Mesenchymal stem cell (in vitro differentiated cells and primary cell): ENCODE results near the gene KANSL3.

Source experiments
- DNase-seq: peaks from one replicate; pipeline ENCODE4 v3.0.0-alpha.2; 2013
- H2AFZ ChIP-seq: one replicate; pipeline ENCODE4 v1.6.1; 2013; ENCODE audit warnings: low read depth, mild to moderate bottlenecking, control low read depth, inconsistent platforms, low read length, moderate library complexity
- H2AK5ac ChIP-seq: 2 replicates; pipeline ENCODE4 v1.6.1; 2013; ENCODE audit warnings: low read length, moderate library complexity, mild to moderate bottlenecking, inconsistent platforms; ENCODE audit not compliant: severe bottlenecking
- H2BK120ac ChIP-seq: one replicate; pipeline ENCODE4 v1.6.1; 2013; ENCODE audit warnings: low read depth, mild to moderate bottlenecking, inconsistent platforms, low read length, moderate library complexity
- H2BK12ac ChIP-seq, 2 experiments: one replicate each; pipeline ENCODE4 v1.6.1; 2013; ENCODE audit warnings: inconsistent platforms in 2 of 2, low read length in 2 of 2, mild to moderate bottlenecking in 2 of 2, moderate library complexity in 2 of 2, control low read depth in 1 of 2
- H2BK15ac ChIP-seq: one replicate; pipeline ENCODE4 v1.6.1; 2013; ENCODE audit warnings: mild to moderate bottlenecking, low read depth, inconsistent platforms; ENCODE audit not compliant: poor library complexity, severe bottlenecking
- H2BK5ac ChIP-seq: 2 replicates; pipeline ENCODE4 v1.6.1; 2013; ENCODE audit warnings: low read depth, mild to moderate bottlenecking, low read length, control low read depth, inconsistent platforms; ENCODE audit not compliant: poor library complexity, severe bottlenecking
- H3K14ac ChIP-seq, 2 experiments: one replicate each; pipeline ENCODE4 v1.6.1; 2013; ENCODE audit warnings: inconsistent platforms in 2 of 2, low read length in 2 of 2, control low read depth in 1 of 2, mild to moderate bottlenecking in 1 of 2, moderate library complexity in 1 of 2
- H3K18ac ChIP-seq, 2 experiments: one replicate each; pipeline ENCODE4 v1.6.1; 2013; ENCODE audit warnings: inconsistent platforms in 2 of 2, low read length in 2 of 2, control low read depth in 1 of 2, low read depth in 1 of 2, mild to moderate bottlenecking in 1 of 2
- H3K23ac ChIP-seq, 2 experiments: one replicate each; pipeline ENCODE4 v1.6.1; 2013; ENCODE audit warnings: inconsistent platforms in 2 of 2, low read length in 2 of 2, mild to moderate bottlenecking in 2 of 2, moderate library complexity in 2 of 2, control low read depth in 1 of 2
- H3K27ac ChIP-seq: 2 replicates; pipeline ENCODE4 v1.5.1; 2013; ENCODE audit warnings: mild to moderate bottlenecking, moderate library complexity, low read length, control low read depth, inconsistent platforms; ENCODE audit not compliant: poor library complexity, severe bottlenecking
- H3K27me3 ChIP-seq, 2 experiments: 2 replicates each; pipeline versions ENCODE4 v1.6.1 to v1.7.0; 2013; ENCODE audit warnings: low read length in 2 of 2, mild to moderate bottlenecking in 2 of 2, moderate library complexity in 2 of 2, control low read depth in 1 of 2, inconsistent platforms in 1 of 2; ENCODE audit not compliant: control insufficient read depth in 1 of 2, insufficient read depth in 1 of 2
- H3K36me3 ChIP-seq, 2 experiments: 2 replicates each; pipeline versions ENCODE4 v1.6.1 to v1.7.0; 2013; ENCODE audit warnings: low read length in 2 of 2, control low read depth in 1 of 2, inconsistent platforms in 1 of 2, low read depth in 1 of 2, mild to moderate bottlenecking in 1 of 2; ENCODE audit not compliant: insufficient read depth in 2 of 2, control insufficient read depth in 1 of 2
- H3K4ac ChIP-seq, 2 experiments: one replicate each; pipeline ENCODE4 v1.6.1; 2013; ENCODE audit warnings: inconsistent platforms in 2 of 2, low read length in 2 of 2, mild to moderate bottlenecking in 2 of 2, moderate library complexity in 2 of 2, control low read depth in 1 of 2, low read depth in 1 of 2
- H3K4me1 ChIP-seq: 2 replicates; pipeline ENCODE4 v1.6.1; 2013; ENCODE audit warnings: low read depth, low read length, control low read depth; ENCODE audit not compliant: control insufficient read depth, insufficient read depth
- H3K4me2 ChIP-seq: 2 replicates; pipeline ENCODE4 v1.6.1; 2013; ENCODE audit warnings: low read length, mild to moderate bottlenecking, inconsistent platforms; ENCODE audit not compliant: poor library complexity, severe bottlenecking
- H3K4me3 ChIP-seq, 2 experiments: 2 replicates each; pipeline versions ENCODE4 v1.5.1 to v1.7.0; 2013; ENCODE audit warnings: low read length in 2 of 2, mild to moderate bottlenecking in 2 of 2, control low read depth in 1 of 2, low read depth in 1 of 2; ENCODE audit not compliant: insufficient read depth in 1 of 2
- H3K79me1 ChIP-seq: replicated peaks from 2 replicates; pipeline ENCODE4 v1.6.1; 2013; ENCODE audit warnings: mild to moderate bottlenecking, control low read depth, low read length, inconsistent platforms; ENCODE audit not compliant: poor library complexity, severe bottlenecking
- H3K9ac ChIP-seq: 2 replicates; pipeline ENCODE4 v1.7.0; 2013; ENCODE audit warnings: mild to moderate bottlenecking, low read length, moderate library complexity
- H3K9me3 ChIP-seq: 2 replicates; pipeline ENCODE4 v1.7.0; 2013; ENCODE audit warnings: mild to moderate bottlenecking, low read length; ENCODE audit not compliant: control insufficient read depth
- H4K8ac ChIP-seq: one replicate; pipeline ENCODE4 v1.6.1; 2013; ENCODE audit warnings: inconsistent platforms, mild to moderate bottlenecking, low read length, moderate library complexity
- H4K91ac ChIP-seq: one replicate; pipeline ENCODE4 v1.6.1; 2013; ENCODE audit warnings: mild to moderate bottlenecking, low read length, inconsistent platforms
- WGBS: methylation state at CpG from one replicate; pipeline ENCODE4 v1.1.7; 2013; ENCODE audit warnings: mixed read lengths; 5-methylcytosine and 5-hydroxymethylcytosine counted together

KANSL3 gene

DNA sequence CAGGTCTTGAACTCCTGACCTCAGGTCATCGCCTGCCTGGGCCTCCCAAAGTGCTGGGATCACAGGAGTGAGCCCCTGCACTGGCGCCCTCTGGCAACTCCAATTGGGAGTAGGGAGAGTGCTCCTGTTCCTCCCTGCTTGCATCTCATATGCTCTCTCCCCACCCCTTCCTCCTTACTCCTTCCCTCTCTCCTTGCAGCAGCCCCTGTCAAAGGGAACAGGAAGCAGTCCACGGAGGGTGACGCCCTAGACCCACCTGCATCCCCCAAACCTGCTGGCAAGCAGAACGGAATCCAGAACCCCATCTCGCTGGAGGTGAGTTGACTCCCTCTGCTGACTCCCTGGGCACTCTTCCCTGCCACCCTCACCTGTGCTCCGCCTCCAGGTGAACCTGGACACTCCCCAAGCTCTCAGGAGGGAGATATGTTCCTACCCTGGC lies 90.9 kb downstream of the KANSL3 start:
- Histone ChIP-seq H4K8ac (no peak overlapping the region), H3K27ac (no peak overlapping the region), H3K14ac (no peak overlapping the region), H2BK120ac (no peak overlapping the region), H2BK15ac (no peak overlapping the region), H3K4me2 (no peak overlapping the region), H2BK5ac (no peak overlapping the region), H3K9me3 (no peaks in the 10 kb centered on the region), H2BK12ac (no peak overlapping the region), H4K91ac (no peak overlapping the region), H3K4ac (no peak overlapping the region), H3K36me3 (peaks cover 51 to 56% of the 10 kb centered on the region in 2 experiments), H3K23ac (no peak overlapping the region), H3K27me3 (no peaks in the 10 kb centered on the region), H2AK5ac (no peak overlapping the region), H3K4me3 (no peak overlapping the region), H3K4me1 (no peaks in the 10 kb centered on the region), H3K9ac (no peak overlapping the region), H2AFZ (no peak overlapping the region), H3K79me1 (peaks cover 18% of the 10 kb centered on the region), H3K18ac (no peak overlapping the region)
- WGBS = 71% methylated on average over 7 of the region's 7 CpGs
- no peak for DNase-seq

DNA sequence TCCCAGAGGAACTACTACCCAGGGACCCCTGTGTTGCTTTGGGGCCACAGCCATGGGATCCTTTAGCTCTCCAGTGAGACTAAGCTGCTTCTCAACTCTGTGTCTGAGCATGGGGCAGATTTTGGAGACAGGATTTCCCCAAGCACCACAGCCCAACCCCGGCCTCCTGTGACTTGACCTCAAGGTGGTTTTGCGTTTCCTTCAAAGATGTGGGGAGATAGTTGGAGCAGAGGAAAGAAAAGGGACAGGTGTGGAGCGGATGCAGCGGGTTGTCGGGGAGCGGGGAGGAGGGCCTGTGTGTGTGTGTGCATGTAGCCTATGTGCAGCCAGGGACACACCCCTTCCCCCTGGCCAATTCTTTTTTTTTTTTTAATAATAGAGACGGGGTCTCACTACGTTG lies 91.3 kb downstream of the KANSL3 start:
- Histone ChIP-seq H3K9me3 (no peaks in the 10 kb centered on the region), H3K4me3 (no peak overlapping the region), H3K4me1 (no peaks in the 10 kb centered on the region), H3K27ac (no peak overlapping the region), H2AFZ (no peak overlapping the region), H2AK5ac (no peak overlapping the region), H3K9ac (no peak overlapping the region), H3K4me2 (no peak overlapping the region), H4K8ac (no peak overlapping the region), H2BK120ac (no peak overlapping the region), H2BK15ac (no peak overlapping the region), H3K23ac (no peak overlapping the region), H2BK12ac (no peak overlapping the region), H3K4ac (no peak overlapping the region), H3K27me3 (no peaks in the 10 kb centered on the region), H3K79me1 (peaks cover 22% of the 10 kb centered on the region), H4K91ac (no peak overlapping the region), H2BK5ac (no peak overlapping the region), H3K36me3 (peaks cover 49 to 52% of the 10 kb centered on the region in 2 experiments), H3K14ac (no peak overlapping the region), H3K18ac (no peak overlapping the region)
- WGBS = 98% methylated on average over 6 of the region's 8 CpGs
- DNase-seq = no peak

DNA sequence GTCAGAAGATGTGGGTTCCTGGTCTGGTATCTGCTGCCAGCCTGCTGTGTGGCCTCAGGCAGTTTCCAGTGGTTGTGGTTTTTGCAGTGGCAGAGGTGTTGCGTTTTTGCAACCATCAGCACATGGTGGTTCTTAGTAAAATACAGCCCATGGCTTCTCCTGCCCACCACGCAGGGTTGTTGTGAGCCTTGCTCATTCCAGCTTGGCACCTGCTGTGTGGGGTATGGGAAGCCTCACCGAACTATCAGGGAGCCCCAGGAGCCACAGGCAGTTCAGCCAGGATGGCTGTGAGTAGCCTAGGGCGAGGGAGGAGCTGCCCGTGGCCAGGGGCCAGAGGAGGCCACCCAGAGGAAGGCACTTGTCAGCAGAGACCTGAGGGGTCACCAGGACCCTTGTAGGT lies 91.8 kb downstream of the KANSL3 start:
- peaks cover 44 to 47% of the 10 kb centered on the region in 2 experiments for H3K36me3 ChIP-seq
- no peak for DNase-seq
- no peak overlapping the region for H2BK120ac ChIP-seq
- 90% methylated on average over 5 of the region's 5 CpGs for WGBS
- no peak overlapping the region for H2BK5ac ChIP-seq
- peaks cover 24% of the 10 kb centered on the region for H3K79me1 ChIP-seq
- H3K4me2 ChIP-seq = no peak overlapping the region
- H2BK15ac ChIP-seq = no peak overlapping the region
- H2AK5ac ChIP-seq = no peak overlapping the region
- no peak overlapping the region for H2AFZ ChIP-seq
- H3K9ac ChIP-seq = no peak overlapping the region
- H3K23ac ChIP-seq = no peak overlapping the region
- no peak overlapping the region for H4K8ac ChIP-seq
- no peaks in the 10 kb centered on the region for H3K9me3 ChIP-seq
- H3K18ac ChIP-seq = no peak overlapping the region
- H3K4me1 ChIP-seq = no peaks in the 10 kb centered on the region
- H4K91ac ChIP-seq = no peak overlapping the region
- no peak overlapping the region for H3K14ac ChIP-seq
- no peak overlapping the region for H2BK12ac ChIP-seq
- H3K27me3 ChIP-seq = no peaks in the 10 kb centered on the region
- no peak overlapping the region for H3K4ac ChIP-seq
- H3K4me3 ChIP-seq = no peak overlapping the region
- no peak overlapping the region for H3K27ac ChIP-seq
